Activated CD8-positive, alpha-beta memory T cell treated with anti-CD3 and anti-CD28 coated beads for 36 hours (primary cell): ENCODE data around the gene AQP2. TPM values are rescaled to one million over a fixed set of nuclear protein-coding genes. Genes with fewer than 3 reads are reported as not detected.

Experiments
- CTCF ChIA-PET: fragments of 350-600 bp; sonication (Branson Sonifier 250); formaldehyde crosslinking; loops from one replicate; lab custom pipeline; 2021; ENCODE audit warnings: antibody characterized with exemption; lab: Charles Lee
- POLR2A ChIA-PET: fragments of 350-600 bp; sonication (Branson Sonifier 250); formaldehyde crosslinking; loops from one replicate; lab custom pipeline; 2021; ENCODE audit warnings: antibody characterized with exemption; lab: Charles Lee
- total RNA-seq, 2 experiments: library from RNA; stranded (reverse); gene quantifications; one replicate each; pipeline ENCODE4 v1.2.3, GENCODE V29; 2021

Gene AQP2, protein sequence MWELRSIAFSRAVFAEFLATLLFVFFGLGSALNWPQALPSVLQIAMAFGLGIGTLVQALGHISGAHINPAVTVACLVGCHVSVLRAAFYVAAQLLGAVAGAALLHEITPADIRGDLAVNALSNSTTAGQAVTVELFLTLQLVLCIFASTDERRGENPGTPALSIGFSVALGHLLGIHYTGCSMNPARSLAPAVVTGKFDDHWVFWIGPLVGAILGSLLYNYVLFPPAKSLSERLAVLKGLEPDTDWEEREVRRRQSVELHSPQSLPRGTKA
- total RNA-seq = not detected

- ChIA-PET CTCF (interaction anchor here (1.2 to 1.9 kb wide), 2 partner anchors 12 to 17 kb away, joined by 3 to 11 read pairs; no protein-coding TSS in a partner anchor), POLR2A (no interaction called here)
Measured at GRCh38 chr12:49950273-49951251, at the start of gene AQP2. Gene AQP2, plus strand, starts transcription at chr12:49950737. Its CDS starts 94 bp downstream, at chr12:49950831.

DNA sequence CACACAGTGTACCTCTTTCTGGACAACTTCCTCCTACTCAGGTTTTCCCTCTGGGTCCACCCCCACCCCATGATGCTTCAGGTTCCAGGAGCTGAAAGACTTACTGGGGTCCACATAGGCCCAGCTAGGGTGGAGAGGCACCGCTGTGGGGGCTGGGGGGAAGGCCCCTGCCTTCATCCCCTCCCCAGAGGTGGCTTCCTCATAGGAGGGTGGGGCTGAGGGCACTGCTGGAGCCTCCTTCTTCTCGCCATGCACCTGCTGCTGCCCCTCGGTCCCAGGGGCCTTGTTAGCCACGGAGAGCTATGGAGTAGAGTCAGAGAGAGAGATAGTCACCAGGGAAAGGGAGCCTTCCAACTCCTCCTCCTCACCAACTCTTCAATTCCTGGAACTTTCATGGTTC is 49.5 kb upstream of the AQP2 start:
- ChIA-PET CTCF (no interaction called here), POLR2A (no interaction called here)

GRCh38 chr12:49901986-49902385 is 48.6 kb upstream of the AQP2 start:
- ChIA-PET CTCF (interaction anchor here (0.5 kb wide), 1 partner anchor 1403 kb away, joined by 4 read pairs; no protein-coding TSS in a partner anchor), POLR2A (interaction anchor here (0.6 kb wide), 1 partner anchor 160 kb away, joined by 6 read pairs; no protein-coding TSS in a partner anchor)

DNA sequence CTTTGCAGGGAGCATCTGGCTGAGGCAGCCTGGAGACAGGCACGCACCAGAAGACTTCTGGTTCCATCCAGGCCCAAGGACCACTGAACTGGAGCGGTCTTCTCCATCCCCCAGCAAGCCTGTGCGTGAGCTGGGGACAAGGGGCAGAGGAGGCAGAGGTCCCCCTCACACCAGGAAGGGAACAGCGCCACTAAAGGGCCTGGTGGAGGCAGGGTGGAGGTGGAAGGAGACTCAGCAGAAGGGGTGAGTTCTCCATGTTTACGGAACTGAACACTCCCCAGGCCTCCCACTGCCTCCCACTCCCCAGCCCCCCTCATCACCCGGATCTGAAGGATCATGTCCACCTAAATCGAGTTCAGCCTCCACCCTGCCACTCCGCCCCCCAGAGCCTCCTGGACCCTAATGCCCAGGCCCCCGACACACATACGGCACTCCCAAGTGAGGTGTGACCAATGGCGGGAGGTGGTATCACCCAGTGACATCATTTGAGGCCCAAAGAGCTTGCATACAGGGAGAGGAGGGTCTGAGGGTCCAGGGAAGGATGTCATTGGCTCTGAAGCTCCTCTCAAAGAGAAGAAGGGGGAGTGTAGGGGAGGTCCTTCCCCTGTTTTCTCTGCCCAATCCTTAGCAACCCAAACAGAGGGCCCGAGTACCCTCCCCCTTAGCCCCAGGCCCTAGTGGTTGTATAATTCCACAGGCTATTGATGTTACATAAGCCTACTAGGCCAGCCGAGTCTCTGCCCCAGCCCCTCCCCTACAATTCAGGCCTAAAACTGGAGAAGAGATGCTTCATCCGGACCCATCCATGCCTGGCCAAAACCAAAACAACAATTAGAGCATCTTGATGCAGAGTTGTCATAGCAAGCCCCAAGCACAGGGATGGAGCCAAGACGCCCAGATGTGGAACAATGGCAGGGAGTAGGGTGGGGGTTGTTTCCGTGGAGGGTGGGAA is 47.9 kb upstream of the AQP2 start:
- ChIA-PET POLR2A (interaction anchor here (0.6 kb wide), 1 partner anchor 161 kb away, joined by 6 read pairs; no protein-coding TSS in a partner anchor), CTCF (interaction anchor here (0.5 kb wide), 1 partner anchor 1403 kb away, joined by 4 read pairs; no protein-coding TSS in a partner anchor)

DNA sequence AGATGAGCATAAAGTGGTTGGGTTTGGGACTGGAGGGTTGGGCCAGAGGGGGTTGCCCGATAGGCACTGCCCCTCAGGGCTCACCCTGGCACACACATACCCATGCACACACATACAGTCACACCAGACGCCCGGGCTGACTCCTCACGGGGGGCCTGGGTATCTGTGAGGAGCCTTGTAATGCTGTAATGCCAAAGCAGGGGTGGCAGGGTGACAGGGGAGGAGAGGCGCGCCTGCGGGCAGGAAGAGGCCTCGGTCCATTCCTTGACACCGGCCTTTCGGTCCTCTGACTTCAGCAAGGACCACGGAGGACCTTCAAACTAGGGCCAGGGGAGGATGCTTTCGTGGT is 47.2 kb upstream of the AQP2 start:
- CTCF ChIA-PET = no interaction called here
- POLR2A ChIA-PET = no interaction called here

DNA sequence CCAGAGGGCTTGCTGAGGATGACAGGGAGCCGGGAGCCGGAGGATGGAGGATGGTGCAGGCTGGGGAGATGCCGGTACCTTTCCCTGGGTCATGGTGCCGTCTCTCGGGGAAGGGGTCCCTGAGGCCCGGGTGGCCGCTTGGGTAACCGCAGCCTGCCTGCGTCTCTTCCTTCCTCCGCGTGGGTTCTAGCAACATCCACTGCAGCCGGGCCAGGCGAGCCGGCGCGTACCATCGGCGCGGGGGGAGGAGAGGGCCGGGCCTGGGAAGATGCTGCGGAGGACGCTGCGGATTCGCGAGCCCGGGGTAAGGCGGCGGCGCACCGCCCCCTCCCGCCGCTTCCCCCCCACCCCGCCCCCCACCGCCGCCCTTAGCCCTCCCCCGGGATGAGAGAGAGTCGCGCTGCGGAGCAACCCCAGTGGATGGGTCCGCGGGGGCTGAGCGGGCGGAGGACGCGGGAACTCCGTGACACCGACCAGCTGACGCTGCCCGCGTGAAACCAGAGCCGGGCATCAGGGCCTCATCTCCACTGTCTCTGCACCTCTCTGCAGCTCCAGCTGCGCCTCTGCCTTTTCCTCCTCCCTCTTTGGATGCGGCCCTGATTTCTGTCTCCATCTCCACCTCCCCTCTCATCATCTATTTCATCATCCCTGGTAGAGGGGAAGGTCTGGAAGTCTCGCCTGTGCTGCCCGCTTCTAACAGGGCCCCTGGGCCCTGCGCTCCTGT is 46.7 kb upstream of the AQP2 start, which contains the start of gene FAIM2:
Gene FAIM2 (minus strand): TSS at position 201 of the 724 bp plus-strand sequence. CDS start 108 bp downstream, at position 93.
- ChIA-PET CTCF (no interaction called here), POLR2A (no interaction called here)

GRCh38 chr12:49904601-49905000 is 45.9 kb upstream of the AQP2 start:
- CTCF ChIA-PET = interaction anchor here (1.7 kb wide), 1 partner anchor 62 kb away, joined by 4 read pairs; no protein-coding TSS in a partner anchor
- POLR2A ChIA-PET = no interaction called here

- POLR2A ChIA-PET = no interaction called here
- CTCF ChIA-PET = interaction anchor here (0.5 to 1.7 kb wide), 4 partner anchors 40 to 81 kb away, joined by 4 read pairs; no protein-coding TSS in a partner anchor
Measured at GRCh38 chr12:49905718-49906314, 44.7 kb upstream of the AQP2 start.

- CTCF ChIA-PET = interaction anchor here (0.6 to 1.6 kb wide), 3 partner anchors 38 to 70 kb away, joined by 3 to 4 read pairs (median 3); no protein-coding TSS in a partner anchor
- POLR2A ChIA-PET = no interaction called here
Measured at GRCh38 chr12:49907352-49907751, 43.2 kb upstream of the AQP2 start.

DNA sequence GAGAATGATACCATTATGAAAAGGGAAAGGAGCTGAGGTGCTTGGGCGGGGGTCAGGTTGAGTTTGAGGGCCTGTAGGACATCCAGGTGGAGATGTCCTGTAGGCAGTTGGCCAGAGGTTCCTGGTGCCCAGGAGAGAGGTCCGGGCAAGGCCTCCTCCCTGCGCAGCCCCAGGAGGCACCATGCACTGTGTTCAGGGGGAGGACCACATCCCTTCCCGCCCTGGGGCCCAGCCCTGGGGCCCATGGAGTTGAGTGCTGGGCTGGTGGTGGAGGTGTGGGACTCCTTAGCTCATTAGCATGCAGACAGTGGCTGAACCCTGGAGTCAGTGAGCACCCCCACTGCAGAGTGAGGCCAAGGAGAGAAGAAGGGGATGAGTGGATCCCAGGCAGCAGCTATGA is 41.2 kb upstream of the AQP2 start:
- POLR2A ChIA-PET = no interaction called here
- CTCF ChIA-PET = no interaction called here

DNA sequence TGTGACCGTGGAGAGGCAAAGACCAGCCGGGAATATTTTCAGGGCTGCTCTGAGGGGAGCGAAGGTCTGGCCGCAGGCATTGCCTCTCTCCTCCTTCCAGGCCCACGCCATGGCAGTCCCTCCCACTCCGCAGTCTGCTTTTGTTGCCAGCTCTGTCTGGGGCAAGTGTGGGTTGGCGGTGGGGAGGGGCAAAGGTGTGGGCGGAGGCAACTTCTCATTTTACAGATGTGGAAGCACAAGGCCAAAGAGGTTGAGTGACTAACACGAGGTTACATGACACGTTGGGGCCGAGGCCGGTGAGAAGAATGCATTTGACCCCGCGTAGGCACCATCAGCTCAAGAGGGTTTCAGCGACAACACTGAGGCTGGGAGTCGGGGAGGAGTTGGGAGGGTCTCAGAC is 40.7 kb upstream of the AQP2 start:
- ChIA-PET CTCF (no interaction called here), POLR2A (no interaction called here)

GRCh38 chr12:49910331-49911212 is 40.0 kb upstream of the AQP2 start:
- ChIA-PET POLR2A (no interaction called here), CTCF (no interaction called here)

DNA sequence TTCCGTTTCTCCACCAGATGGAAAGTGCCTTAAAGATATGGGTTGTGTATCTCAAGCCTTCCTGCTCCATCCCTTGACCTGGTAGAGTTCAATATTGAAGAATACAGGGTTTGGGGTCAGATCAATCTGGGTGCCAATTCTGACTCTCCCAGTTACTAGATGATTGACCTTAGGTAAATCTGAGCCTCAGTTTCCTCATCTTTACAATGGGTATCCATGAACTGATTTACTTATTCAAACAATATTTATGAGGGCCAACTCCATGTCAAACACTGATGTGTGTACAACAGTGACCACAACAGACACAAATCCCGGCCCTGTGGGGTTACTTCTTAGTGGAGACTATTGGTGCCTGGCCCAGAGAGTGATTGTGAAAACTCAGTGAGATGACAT is 39.3 kb upstream of the AQP2 start:
- CTCF ChIA-PET = no interaction called here
- POLR2A ChIA-PET = no interaction called here

- ChIA-PET CTCF (interaction anchor here (1.4 kb wide), 1 partner anchor 55 kb away, joined by 3 read pairs; no protein-coding TSS in a partner anchor), POLR2A (no interaction called here)
Measured at GRCh38 chr12:49912345-49913255, 37.9 kb upstream of the AQP2 start.

DNA sequence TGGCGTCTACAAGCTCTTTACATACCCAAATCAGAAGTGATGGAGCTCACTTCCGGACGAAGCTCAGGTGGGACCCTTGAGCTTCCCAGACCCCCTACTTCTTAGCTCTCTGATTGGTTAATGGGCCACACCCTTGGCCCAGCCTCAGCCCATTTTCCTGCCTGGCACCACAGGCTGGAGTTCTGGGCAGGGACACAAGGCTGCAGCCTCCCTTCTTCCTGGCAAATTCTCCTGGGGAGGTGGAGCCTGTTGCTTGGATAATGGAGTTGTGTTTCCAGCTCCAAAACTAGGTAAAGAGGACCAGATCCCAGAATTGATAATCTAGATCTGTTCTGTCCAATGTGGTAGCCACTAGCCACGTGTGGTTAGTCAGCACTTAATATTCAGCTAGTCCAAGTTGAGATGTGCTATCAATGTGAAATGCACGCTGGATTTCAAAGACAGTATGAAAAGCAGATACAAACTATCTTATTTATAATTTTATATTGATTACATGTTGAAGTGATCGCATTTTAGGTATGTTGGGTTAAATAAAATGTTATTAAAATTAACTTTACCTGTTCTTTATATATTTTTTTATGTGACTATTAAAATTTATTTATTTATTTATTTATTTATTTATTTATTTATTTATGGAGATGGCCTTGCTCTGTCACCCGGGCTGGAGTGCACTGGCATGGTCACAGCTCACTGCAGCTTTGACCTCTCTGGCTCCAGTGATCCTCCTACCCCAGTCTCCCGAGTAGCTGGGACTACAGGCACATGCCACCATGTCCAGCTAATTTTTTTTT is 34.2 kb upstream of the AQP2 start:
- ChIA-PET CTCF (interaction anchor here (0.7 to 1.4 kb wide), 3 partner anchors 14 to 65 kb away, joined by 3 to 4 read pairs (median 3); no protein-coding TSS in a partner anchor), POLR2A (interaction anchor here (0.6 kb wide), 1 partner anchor 543 kb away, joined by 5 read pairs; no protein-coding TSS in a partner anchor)
